ENCODE data around the gene LEMD2. TPM values are rescaled to one million over a fixed set of nuclear protein-coding genes. Genes with fewer than 3 reads are reported as not detected.

LEMD2 gene
- total RNA-seq, 2 donors from 2014 or later = 64.2 to 80.2 TPM

GRCh38 chr6:33740204-33740608 is 48.7 kb downstream of the LEMD2 start:
- Histone ChIP-seq H3K9me3 (no peaks in the 10 kb centered on the region), H3K4me1 (replicated peaks) (peaks cover 17% of the 10 kb centered on the region), H3K36me3 (no peaks in the 10 kb centered on the region), H3K27ac (peak overlapping the region in 1 of 2 donors; percentile 14), H3K4me3 (no peak overlapping the region), H3K27me3 (replicated peaks; ENCODE audit: insufficient read depth) (no peaks in the 10 kb centered on the region)
- WGBS = 67% methylated on average over 6 of the region's 6 CpGs
- DNase-seq (ENCODE audit: low spot score) = no peak
- no peak for TF ChIP-seq POLR2A (IDR thresholded peaks at IDR 0.05)
- no peak for TF ChIP-seq POLR2AphosphoS5 (IDR thresholded peaks at IDR 0.05)
- TF ChIP-seq, protein P1, sequence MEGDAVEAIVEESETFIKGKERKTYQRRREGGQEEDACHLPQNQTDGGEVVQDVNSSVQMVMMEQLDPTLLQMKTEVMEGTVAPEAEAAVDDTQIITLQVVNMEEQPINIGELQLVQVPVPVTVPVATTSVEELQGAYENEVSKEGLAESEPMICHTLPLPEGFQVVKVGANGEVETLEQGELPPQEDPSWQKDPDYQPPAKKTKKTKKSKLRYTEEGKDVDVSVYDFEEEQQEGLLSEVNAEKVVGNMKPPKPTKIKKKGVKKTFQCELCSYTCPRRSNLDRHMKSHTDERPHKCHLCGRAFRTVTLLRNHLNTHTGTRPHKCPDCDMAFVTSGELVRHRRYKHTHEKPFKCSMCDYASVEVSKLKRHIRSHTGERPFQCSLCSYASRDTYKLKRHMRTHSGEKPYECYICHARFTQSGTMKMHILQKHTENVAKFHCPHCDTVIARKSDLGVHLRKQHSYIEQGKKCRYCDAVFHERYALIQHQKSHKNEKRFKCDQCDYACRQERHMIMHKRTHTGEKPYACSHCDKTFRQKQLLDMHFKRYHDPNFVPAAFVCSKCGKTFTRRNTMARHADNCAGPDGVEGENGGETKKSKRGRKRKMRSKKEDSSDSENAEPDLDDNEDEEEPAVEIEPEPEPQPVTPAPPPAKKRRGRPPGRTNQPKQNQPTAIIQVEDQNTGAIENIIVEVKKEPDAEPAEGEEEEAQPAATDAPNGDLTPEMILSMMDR (IDR thresholded peaks at IDR 0.05) = no peak
- intact Hi-C loops (cut with DNase I) = loop anchor here (5.0 kb wide), 1 partner anchor 412 kb away; no protein-coding TSS in a partner anchor

- intact Hi-C loops (cut with DNase I) = no loop called here
- no peak overlapping the region for H3K4me3 ChIP-seq
- no peaks in the 10 kb centered on the region for H3K36me3 ChIP-seq
- peak overlapping the region in 1 of 2 donors; percentile 14 for H3K27ac ChIP-seq
- no peak for TF ChIP-seq POLR2AphosphoS5 (IDR thresholded peaks at IDR 0.05)
- TF ChIP-seq, protein P1 (IDR thresholded peaks at IDR 0.05) = no peak
- no peak for TF ChIP-seq POLR2A (IDR thresholded peaks at IDR 0.05)
- no peak for DNase-seq (ENCODE audit: low spot score)
- peaks cover 11% of the 10 kb centered on the region for H3K4me1 ChIP-seq (replicated peaks)
- 77% methylated on average over 5 of the region's 5 CpGs for WGBS
- H3K27me3 ChIP-seq (replicated peaks; ENCODE audit: insufficient read depth) = no peaks in the 10 kb centered on the region
- H3K9me3 ChIP-seq = no peaks in the 10 kb centered on the region
Measured at GRCh38 chr6:33739571-33739970, 49.4 kb downstream of the LEMD2 start.

DNA sequence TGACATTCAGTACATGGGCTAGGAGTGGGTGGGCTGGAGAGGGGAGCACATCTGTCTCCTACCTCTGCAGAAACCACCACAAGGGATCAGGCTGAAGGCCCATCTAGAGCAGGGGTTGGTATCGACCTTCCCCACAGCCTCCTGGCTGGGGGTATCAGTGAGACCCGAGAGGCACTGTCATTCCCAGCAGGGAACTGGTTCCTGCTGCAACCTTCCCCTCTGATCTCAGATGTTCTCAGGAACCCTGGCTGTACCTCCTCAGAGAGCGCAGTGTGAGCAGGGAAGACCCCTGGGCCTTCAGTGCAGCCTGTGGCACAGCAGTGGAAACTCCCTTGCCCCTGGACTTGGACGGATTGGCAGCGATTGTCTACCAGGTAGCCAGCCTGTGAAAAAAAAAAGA is 50.1 kb downstream of the LEMD2 start:
- Histone ChIP-seq H3K4me3 (no peak overlapping the region), H3K27ac (no peak overlapping the region), H3K9me3 (no peaks in the 10 kb centered on the region), H3K27me3 (replicated peaks; ENCODE audit: insufficient read depth) (no peaks in the 10 kb centered on the region), H3K4me1 (replicated peaks) (peaks cover 6% of the 10 kb centered on the region), H3K36me3 (no peaks in the 10 kb centered on the region)
- DNase-seq (ENCODE audit: low spot score) = no peak
- WGBS = 92% methylated on average over 5 of the region's 5 CpGs
- intact Hi-C loops (cut with DNase I) = no loop called here
- TF ChIP-seq POLR2A (IDR thresholded peaks at IDR 0.05) (no peak), POLR2AphosphoS5 (IDR thresholded peaks at IDR 0.05) (no peak)
- TF ChIP-seq, protein P1 (IDR thresholded peaks at IDR 0.05) = no peak

DNA sequence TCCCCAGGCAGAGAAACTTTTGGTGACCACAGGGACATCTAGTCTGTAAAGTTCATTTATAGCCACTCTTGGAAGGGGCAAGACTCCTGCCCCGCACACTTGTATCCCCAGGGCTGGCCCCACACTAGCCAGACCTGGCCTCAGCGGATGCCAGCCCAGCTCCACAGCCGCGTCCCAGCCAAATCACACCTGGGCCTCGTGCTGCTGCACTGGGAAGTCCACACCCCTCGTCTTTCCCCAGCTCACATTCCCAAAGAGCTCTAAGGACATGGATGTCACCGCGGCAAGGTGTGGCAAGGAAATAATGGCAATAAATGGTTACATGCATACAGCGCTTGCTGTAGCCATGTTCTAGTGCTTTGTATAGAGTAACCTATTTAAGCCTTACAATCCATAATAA is 50.8 kb downstream of the LEMD2 start:
- Histone ChIP-seq H3K36me3 (no peaks in the 10 kb centered on the region), H3K4me3 (no peak overlapping the region), H3K9me3 (no peaks in the 10 kb centered on the region), H3K27me3 (replicated peaks; ENCODE audit: insufficient read depth) (no peaks in the 10 kb centered on the region), H3K27ac (no peak overlapping the region), H3K4me1 (replicated peaks) (peaks cover 4% of the 10 kb centered on the region)
- no peak for DNase-seq (ENCODE audit: low spot score)
- TF ChIP-seq, protein P1 (IDR thresholded peaks at IDR 0.05) = no peak
- TF ChIP-seq POLR2AphosphoS5 (IDR thresholded peaks at IDR 0.05) (no peak), POLR2A (IDR thresholded peaks at IDR 0.05) (no peak)
- intact Hi-C loops (cut with DNase I) = no loop called here
- WGBS = 92% methylated on average over 9 of the region's 9 CpGs

DNA sequence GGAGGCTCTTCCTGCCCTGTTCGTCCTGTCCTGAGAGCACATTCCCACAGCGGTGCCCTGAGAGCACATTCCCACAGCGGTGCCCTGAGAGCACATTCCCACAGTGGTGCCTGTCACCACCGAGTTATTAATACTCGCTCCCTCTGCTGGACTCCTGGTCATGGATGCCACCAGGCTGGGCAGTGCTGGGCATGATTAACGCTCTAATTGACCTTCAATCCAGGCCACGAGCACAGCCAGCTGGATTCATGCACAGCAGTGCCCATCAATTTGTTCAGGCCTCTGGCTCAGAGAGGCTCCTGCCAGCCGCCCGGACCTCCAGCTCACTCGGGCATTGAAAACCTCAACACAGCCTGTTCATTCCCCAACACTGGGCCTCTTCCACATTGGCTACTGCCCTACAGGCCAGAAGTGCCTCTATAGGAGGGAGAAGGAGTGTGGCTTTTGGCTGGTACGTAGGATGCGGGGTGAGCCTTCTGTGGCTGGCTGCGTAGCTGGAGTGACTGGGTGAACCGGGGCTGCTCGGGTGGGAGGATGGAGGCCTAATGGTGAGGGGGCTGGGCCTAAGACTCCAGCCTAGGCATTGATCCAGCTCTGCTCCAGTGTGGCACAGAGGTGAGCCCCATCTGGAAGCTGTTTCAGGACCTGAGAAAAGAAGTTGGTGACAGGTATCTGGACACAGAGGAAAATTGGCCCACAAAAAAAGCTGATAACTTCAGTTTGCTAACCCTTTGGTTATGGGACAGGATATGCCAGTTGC is 51.5 kb downstream of the LEMD2 start:
- no peaks in the 10 kb centered on the region for H3K36me3 ChIP-seq
- 84% methylated on average over 15 of the region's 15 CpGs for WGBS
- TF ChIP-seq POLR2AphosphoS5 (IDR thresholded peaks at IDR 0.05) (no peak), POLR2A (IDR thresholded peaks at IDR 0.05) (no peak)
- TF ChIP-seq, protein P1 (IDR thresholded peaks at IDR 0.05) = no peak

More for the DNA sequence above, 51.5 kb downstream of the LEMD2 start:
- intact Hi-C loops (cut with DNase I) = no loop called here
- no peaks in the 10 kb centered on the region for H3K27me3 ChIP-seq (replicated peaks; ENCODE audit: insufficient read depth)
- H3K4me1 ChIP-seq (replicated peaks) = peaks cover 5% of the 10 kb centered on the region
- H3K9me3 ChIP-seq = no peaks in the 10 kb centered on the region
- H3K4me3 ChIP-seq = no peak overlapping the region
- H3K27ac ChIP-seq = no peak overlapping the region
- no peak for DNase-seq (ENCODE audit: low spot score)
